ENCODE measurements around the gene PDZRN3. TPM values are rescaled to one million over a fixed set of nuclear protein-coding genes. Genes with fewer than 3 reads are reported as not detected.
A peak's percentile ranks its signal among the peaks of the same experiment; 100 is the strongest.

PDZRN3 gene
- total and polyA plus RNA-seq, 2 experiments from 2014 or later: 42.9 to 60.5 TPM

- Histone ChIP-seq H2AFZ (peak overlapping the region; percentile 66), H3K27ac (peak overlapping the region; percentile 83), H3K9me2 (replicated peaks; ENCODE audit: insufficient read depth) (no peaks in the 10 kb centered on the region), H3K27me3 (no peaks in the 10 kb centered on the region), H3K79me2 (peaks cover 50% of the 10 kb centered on the region), H3K4me1 (ENCODE audit: insufficient read depth) (peaks cover 35% of the 10 kb centered on the region), H4K20me1 (ENCODE audit: insufficient read depth, poor library complexity, severe bottlenecking) (peaks cover 14% of the 10 kb centered on the region), H3K4me3 (peak overlapping the region; percentile 39), H3K9me3 (ENCODE audit: low read depth) (no peaks in the 10 kb centered on the region), H3K36me3 (replicated peaks; ENCODE audit: insufficient read depth, low read depth) (no peaks in the 10 kb centered on the region), H3K4me2 (peak overlapping the region; percentile 87)
- no peak for TF ChIP-seq EZH2 (IDR thresholded peaks at IDR 0.05; ENCODE audit: borderline replicate concordance)
- TF ChIP-seq EZH2phosphoT487 (IDR thresholded peaks at IDR 0.05; ENCODE audit: low read depth, severe bottlenecking, unreplicated experiment): no peak
- TF ChIP-seq, protein P1, sequence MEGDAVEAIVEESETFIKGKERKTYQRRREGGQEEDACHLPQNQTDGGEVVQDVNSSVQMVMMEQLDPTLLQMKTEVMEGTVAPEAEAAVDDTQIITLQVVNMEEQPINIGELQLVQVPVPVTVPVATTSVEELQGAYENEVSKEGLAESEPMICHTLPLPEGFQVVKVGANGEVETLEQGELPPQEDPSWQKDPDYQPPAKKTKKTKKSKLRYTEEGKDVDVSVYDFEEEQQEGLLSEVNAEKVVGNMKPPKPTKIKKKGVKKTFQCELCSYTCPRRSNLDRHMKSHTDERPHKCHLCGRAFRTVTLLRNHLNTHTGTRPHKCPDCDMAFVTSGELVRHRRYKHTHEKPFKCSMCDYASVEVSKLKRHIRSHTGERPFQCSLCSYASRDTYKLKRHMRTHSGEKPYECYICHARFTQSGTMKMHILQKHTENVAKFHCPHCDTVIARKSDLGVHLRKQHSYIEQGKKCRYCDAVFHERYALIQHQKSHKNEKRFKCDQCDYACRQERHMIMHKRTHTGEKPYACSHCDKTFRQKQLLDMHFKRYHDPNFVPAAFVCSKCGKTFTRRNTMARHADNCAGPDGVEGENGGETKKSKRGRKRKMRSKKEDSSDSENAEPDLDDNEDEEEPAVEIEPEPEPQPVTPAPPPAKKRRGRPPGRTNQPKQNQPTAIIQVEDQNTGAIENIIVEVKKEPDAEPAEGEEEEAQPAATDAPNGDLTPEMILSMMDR (IDR thresholded peaks at IDR 0.05; ENCODE audit: poor library complexity): peak; percentile 33
- DNase-seq (ENCODE audit: low spot score): peak; percentile 83
- WGBS (ENCODE audit: low lambda C conversion rate, missing lambda C conversion rate): under 1% methylated on average over 90 of the region's 112 CpGs
These were observed 522 bp downstream of the PDZRN3 start for GRCh38 chr3:73624017-73624820.

- H3K9me2 ChIP-seq (replicated peaks; ENCODE audit: insufficient read depth): no peaks in the 10 kb centered on the region
- H3K4me3 ChIP-seq: peak overlapping the region; percentile 39
- peak overlapping the region; percentile 83 for H3K27ac ChIP-seq
- H3K4me1 ChIP-seq (ENCODE audit: insufficient read depth): peaks cover 43% of the 10 kb centered on the region
- H2AFZ ChIP-seq: no peak overlapping the region
- DNase-seq (ENCODE audit: low spot score): no peak
- peaks cover 22% of the 10 kb centered on the region for H4K20me1 ChIP-seq (ENCODE audit: insufficient read depth, poor library complexity, severe bottlenecking)
- H3K79me2 ChIP-seq: peaks cover 59% of the 10 kb centered on the region
- H3K4me2 ChIP-seq: peak overlapping the region; percentile 87
- 14% methylated on average over 4 of the region's 4 CpGs for WGBS (ENCODE audit: low lambda C conversion rate, missing lambda C conversion rate)
- no peaks in the 10 kb centered on the region for H3K36me3 ChIP-seq (replicated peaks; ENCODE audit: insufficient read depth, low read depth)
- TF ChIP-seq EZH2 (IDR thresholded peaks at IDR 0.05; ENCODE audit: borderline replicate concordance) (no peak), EZH2phosphoT487 (IDR thresholded peaks at IDR 0.05; ENCODE audit: low read depth, severe bottlenecking, unreplicated experiment) (no peak)
- TF ChIP-seq, protein P1 (IDR thresholded peaks at IDR 0.05; ENCODE audit: poor library complexity): no peak
- no peaks in the 10 kb centered on the region for H3K9me3 ChIP-seq (ENCODE audit: low read depth)
- H3K27me3 ChIP-seq: no peaks in the 10 kb centered on the region
These were observed 1.4 kb downstream of the PDZRN3 start for GRCh38 chr3:73623346-73623745.

GRCh38 chr3:73622091-73622805 is 2.5 kb downstream of the PDZRN3 start:
- peaks cover 39% of the 10 kb centered on the region for H3K4me1 ChIP-seq (ENCODE audit: insufficient read depth)
- peak overlapping the region; percentile 83 for H3K27ac ChIP-seq
- peaks cover 70% of the 10 kb centered on the region for H3K79me2 ChIP-seq
- peak overlapping the region; percentile 39 for H3K4me3 ChIP-seq
- H2AFZ ChIP-seq: no peak overlapping the region
- H3K27me3 ChIP-seq: no peaks in the 10 kb centered on the region
- no peaks in the 10 kb centered on the region for H3K9me2 ChIP-seq (replicated peaks; ENCODE audit: insufficient read depth)
- peak; percentile 77 for DNase-seq (ENCODE audit: low spot score)
- WGBS (ENCODE audit: low lambda C conversion rate, missing lambda C conversion rate): 19% methylated on average over 10 of the region's 10 CpGs
- no peaks in the 10 kb centered on the region for H3K36me3 ChIP-seq (replicated peaks; ENCODE audit: insufficient read depth, low read depth)
- no peaks in the 10 kb centered on the region for H3K9me3 ChIP-seq (ENCODE audit: low read depth)
- H4K20me1 ChIP-seq (ENCODE audit: insufficient read depth, poor library complexity, severe bottlenecking): peaks cover 26% of the 10 kb centered on the region
- peak overlapping the region; percentile 87 for H3K4me2 ChIP-seq
- TF ChIP-seq, protein P1 (IDR thresholded peaks at IDR 0.05; ENCODE audit: poor library complexity): no peak
- no peak for TF ChIP-seq EZH2phosphoT487 (IDR thresholded peaks at IDR 0.05; ENCODE audit: low read depth, severe bottlenecking, unreplicated experiment)
